GM18870 (cell line): ENCODE results near the gene ROCK2.
"Not testable (repeated sequence)": the region's sequence is repeated elsewhere in the genome, so short reads cannot be mapped to it uniquely, and the experiment has no call there.

Experiments
- ATAC-seq: cut with Tn5 transposase; IDR thresholded peaks from one replicate; pipeline ENCODE4 v1.9.1; 2021; ENCODE audit warnings: moderate library complexity; ENCODE audit not compliant: unreplicated experiment

ROCK2 gene

DNA sequence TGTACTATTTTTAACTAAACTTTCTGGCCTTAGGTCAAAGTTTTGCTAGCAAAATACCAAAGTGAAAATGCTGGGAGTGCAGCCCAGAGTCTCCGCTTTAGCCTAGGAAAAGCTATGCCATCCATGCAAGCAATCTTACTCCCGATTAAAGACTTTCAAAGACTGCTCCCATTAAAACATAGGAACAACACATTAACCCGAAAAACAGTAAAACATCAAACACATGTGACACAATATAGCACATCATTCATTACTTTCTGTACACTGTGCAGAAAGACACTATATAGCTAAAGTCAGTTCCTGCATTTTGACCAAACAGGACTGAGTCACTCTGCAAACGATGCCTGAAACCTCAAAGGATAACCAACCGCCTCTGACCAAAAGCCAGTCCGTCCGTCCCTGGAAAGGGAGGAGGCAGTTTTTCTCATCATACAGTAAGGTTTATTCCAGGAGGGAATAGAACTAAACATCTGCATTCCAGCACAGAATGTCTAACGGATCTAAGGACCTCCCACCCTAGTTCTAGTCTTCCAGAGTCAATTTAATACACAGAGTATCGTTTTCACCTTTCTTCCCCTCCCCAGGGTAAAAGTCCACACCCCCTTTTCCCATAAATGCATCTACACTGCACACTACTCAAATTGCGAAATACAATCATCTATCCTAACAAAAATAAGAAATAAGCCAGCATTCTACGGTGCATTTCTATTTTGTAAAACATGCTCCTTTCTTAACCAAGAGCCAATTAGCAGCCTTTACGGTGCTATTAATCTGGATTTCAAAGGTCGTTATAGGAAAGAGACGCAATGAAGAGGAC is 1.7 kb downstream of the ROCK2 start:
- no peak for ATAC-seq

DNA sequence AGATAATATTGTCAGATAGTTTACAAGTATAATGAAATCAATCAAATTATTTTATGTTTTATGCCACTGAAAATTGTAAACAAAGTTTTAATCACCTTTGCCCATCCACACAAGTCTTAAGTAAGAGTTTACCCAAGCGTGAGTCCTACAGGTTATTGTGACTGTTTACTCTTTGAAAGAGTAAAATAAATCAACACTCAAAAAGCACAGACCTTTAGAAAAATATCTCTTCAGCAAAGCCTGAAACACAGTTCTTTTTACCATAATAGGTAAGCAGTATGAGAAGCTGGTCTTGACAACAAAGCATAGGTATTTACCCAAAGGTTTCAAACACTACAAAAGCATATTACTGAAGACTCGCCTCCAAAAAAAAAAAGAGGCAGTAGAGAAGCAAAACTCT is 3.7 kb downstream of the ROCK2 start:
- ATAC-seq: no peak

DNA sequence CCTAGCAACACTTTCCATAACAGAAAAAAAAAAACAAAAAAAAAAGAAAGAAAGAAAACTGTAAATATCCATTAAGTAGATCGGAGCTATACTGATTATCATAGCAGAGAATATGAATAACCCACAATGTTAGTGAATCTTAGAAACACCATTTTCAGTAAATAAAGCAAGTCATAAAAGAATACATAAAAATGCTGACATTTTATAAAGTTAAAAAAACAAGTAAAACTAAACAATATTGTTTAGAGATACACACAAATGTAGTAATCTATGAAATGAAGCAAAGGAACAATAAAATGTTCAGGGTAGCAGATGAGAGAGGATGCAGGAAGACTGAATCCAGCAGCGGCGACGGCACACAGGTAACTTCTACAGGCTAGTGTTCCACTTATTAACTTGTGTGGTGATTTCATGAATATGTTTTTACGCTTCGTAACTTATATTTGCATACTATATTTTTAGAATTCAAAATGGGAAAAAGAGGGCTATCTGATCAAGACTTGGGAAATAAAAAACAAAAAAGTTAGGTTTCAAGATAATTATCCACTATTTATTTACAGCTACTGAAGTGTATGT is 4.8 kb downstream of the ROCK2 start:
- ATAC-seq: no peak

- ATAC-seq: no peak
Measured at GRCh38 chr2:11338580-11338979, 5.9 kb downstream of the ROCK2 start.

GRCh38 chr2:11337909-11338308 is 6.5 kb downstream of the ROCK2 start:
- no peak for ATAC-seq

DNA sequence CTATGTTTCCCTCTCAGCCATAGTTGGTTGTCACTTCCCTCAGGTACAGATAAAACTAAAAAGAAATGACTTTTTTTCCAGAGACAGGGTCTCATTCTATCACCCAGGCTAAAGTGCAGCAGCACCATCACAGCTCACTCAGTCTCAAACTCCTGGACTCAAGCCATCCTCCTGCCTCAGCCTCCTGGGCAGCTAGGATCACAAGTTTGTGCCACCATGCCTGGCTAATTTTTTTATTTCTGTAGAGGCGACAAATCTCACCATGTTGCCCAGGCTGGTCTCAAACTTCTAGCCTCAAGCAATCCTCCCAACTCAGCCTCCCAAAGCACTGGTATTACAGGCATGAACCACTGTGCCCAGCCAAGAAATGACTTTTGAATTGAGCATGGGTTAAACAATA is 8.2 kb downstream of the ROCK2 start:
- ATAC-seq: no peak

- ATAC-seq: no peak
Measured at GRCh38 chr2:11333427-11334183, 10.8 kb downstream of the ROCK2 start.

DNA sequence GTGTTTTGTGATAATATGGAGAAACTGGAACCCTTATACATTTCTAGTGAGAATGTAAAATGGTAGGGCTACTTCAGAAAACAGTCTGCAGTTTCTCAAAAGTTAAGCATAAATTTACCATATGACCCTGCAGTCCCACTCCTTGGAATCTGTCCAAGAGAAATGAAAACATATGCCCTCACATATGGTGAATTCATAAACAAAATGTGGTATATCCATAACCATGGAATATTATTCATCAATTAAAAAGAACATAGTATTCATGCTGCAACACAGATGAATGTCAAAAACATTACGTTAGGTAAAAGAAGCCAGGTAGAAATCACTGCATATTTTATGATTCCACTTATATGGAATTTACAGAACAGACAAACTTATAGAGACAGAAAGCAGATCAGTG is 11.8 kb downstream of the ROCK2 start:
- ATAC-seq: no peak

DNA sequence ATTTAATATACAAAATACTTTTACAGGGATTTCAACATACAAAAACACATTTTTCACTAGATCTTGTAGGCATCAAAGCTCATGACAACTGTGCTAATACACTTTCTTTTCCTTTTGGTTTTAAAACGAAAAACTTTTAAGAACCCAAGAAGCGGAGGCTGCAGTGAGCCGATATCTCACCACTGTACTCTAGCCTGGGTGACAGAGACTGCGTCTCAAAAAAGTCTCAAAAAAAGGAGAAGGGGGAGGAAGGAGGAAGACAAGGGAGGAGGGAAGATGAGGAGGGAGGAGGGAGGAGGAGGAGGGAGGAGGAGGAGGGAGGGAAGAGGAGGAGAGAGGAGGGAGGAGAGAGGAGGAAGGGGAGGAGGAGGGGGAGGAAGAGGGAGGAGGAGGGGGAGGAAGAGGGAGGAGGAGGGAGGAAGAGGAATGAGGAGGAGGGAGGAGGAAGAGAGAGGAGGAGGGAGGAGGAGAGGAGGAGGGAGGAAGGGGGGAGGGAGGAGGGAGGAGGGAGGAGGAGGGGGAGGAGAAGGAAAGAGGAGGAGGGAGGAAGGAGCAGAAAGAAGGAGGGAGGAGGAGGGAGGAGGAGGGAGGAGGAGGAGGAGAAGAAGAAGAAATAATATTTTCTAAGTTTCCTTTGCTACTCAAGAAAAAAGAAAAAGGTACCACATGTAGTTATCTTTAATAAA is 13.8 kb downstream of the ROCK2 start:
- no peak for ATAC-seq

DNA sequence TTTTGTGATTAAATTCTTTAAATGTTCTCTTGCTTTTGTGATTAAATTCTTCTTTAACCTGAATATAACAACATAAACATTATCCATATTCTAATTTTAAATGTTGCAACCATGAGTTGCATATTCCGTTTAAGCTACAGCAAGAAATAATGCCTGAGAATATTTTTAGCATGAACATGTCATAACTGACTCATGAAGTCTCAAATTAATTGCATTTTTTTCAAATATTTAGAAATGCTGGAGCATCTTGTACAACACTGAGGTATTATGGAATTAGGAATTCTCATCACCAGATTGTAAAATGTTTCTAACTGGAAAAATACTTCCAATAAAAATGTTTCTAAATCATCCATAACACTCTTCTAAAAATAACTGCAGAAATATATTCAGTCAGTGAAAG is 14.7 kb downstream of the ROCK2 start:
- no peak for ATAC-seq

DNA sequence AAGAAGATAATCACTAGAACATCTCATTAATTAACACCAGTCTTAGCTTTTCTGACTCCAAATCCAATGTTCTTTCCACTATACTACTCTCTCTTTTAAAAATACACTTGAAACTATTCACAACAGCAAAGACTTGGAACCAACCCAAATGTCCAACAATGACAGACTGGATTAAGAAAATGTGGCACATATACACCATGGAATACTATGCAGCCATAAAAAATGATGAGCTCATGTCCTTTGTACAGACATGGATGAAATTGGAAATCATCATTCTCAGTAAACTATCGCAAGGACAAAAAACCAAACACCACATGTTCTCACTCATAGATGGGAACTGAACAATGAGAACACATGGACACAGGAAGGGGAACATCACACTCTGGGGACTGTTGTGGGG is 15.9 kb downstream of the ROCK2 start:
- not testable (repeated sequence) for ATAC-seq

DNA sequence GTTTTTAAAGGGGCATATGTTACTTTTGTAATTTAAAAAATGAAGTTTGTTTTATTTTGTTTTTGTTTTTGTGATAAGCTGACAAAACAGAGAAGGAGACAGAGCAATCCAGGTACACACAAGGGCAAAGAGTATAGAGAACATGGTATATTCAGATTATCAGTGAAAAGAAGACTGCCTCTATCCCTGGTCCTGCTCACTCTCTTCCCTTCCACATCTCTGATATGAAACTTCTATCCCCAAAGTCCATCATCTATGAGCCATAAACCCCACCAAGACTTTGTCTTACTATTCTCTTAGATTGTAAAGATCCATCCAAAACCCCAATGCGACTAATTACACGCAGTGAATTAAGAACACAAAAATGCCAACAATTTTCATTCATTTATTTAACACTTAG is 16.6 kb downstream of the ROCK2 start:
- no peak for ATAC-seq

- ATAC-seq: no peak
Measured at GRCh38 chr2:11326677-11327211, 17.7 kb downstream of the ROCK2 start.

GRCh38 chr2:11325961-11326676 is 18.3 kb downstream of the ROCK2 start:
- no peak for ATAC-seq

GRCh38 chr2:11321847-11322246 is 22.6 kb downstream of the ROCK2 start:
- no peak for ATAC-seq

DNA sequence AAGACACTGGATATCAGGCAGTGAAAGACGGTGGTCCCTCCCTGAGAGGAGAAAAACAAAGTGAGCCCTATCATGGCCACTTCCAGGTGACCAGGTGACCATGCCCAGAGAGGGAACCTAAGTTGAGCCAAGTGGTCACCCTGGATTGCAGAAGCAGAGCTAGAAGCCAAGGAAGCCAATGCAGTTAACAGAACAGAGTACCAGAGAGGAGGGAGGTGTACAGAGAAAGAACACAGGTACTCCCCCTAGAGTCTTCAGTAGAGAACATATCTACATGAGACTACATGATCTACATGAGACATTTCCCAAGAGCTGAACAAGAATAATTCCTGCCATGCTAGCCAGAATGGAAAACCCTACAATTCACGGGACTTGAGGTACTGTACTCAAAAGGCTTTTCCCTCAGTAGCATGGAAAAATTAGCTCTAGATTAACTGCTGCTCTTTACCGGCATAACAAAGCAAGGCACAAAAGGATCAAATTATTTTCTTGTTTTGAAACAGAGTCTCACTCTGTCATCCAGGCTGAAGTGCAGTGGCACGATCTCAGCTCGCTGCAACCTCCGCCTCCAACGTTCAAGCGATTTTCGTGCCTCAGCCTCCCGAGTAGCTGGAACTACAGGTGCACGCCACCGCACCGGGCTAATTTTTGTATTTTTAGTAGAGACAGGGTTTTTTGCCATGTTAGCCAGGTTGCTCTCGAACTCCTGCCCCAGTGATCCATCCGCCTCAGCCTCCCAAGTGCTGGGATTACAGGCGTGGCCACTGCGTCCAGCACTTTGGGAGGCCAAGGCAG is 23.5 kb downstream of the ROCK2 start:
- ATAC-seq: no peak

- no peak for ATAC-seq
Measured at GRCh38 chr2:11319939-11320338, 24.5 kb downstream of the ROCK2 start.

GRCh38 chr2:11315074-11315705 is 29.2 kb downstream of the ROCK2 start:
- no peak for ATAC-seq

GRCh38 chr2:11314487-11314886 is 29.9 kb downstream of the ROCK2 start:
- ATAC-seq: no peak
